Measurements from ENCODE around the gene MBLAC1.
A peak's percentile ranks its signal among the peaks of the same experiment; 100 is the strongest.

Gene MBLAC1

GRCh38 chr7:100095704-100096103, 31.1 kb upstream of the MBLAC1 start:
- no peak for DNase-seq (ENCODE audit: low read depth in 3 of 3)

GRCh38 chr7:100098913-100099312, 27.9 kb upstream of the MBLAC1 start:
- no peak for DNase-seq (ENCODE audit: low read depth in 3 of 3)

- no peak for DNase-seq (ENCODE audit: low read depth in 3 of 3)
Observed at GRCh38 chr7:100099452-100099851, 27.3 kb upstream of the MBLAC1 start.

GRCh38 chr7:100100420-100101015, 26.2 kb upstream of the MBLAC1 start:
- peak; percentile 68 to 79 (median 75) for DNase-seq (ENCODE audit: low read depth in 3 of 3)

GRCh38 chr7:100101016-100101862, 25.5 kb upstream of the MBLAC1 start, which contains the start of the genes AP4M1 and MCM7:
TSS of gene AP4M1 (plus strand) at chr7:100101643. CDS start at chr7:100101715, 72 bp downstream.
TSS of gene MCM7 (minus strand) at chr7:100101397. CDS start at chr7:100101294, 103 bp downstream.
- DNase-seq (ENCODE audit: low read depth in 3 of 3), result peak; percentile 90 to 92 (median 90)

DNA sequence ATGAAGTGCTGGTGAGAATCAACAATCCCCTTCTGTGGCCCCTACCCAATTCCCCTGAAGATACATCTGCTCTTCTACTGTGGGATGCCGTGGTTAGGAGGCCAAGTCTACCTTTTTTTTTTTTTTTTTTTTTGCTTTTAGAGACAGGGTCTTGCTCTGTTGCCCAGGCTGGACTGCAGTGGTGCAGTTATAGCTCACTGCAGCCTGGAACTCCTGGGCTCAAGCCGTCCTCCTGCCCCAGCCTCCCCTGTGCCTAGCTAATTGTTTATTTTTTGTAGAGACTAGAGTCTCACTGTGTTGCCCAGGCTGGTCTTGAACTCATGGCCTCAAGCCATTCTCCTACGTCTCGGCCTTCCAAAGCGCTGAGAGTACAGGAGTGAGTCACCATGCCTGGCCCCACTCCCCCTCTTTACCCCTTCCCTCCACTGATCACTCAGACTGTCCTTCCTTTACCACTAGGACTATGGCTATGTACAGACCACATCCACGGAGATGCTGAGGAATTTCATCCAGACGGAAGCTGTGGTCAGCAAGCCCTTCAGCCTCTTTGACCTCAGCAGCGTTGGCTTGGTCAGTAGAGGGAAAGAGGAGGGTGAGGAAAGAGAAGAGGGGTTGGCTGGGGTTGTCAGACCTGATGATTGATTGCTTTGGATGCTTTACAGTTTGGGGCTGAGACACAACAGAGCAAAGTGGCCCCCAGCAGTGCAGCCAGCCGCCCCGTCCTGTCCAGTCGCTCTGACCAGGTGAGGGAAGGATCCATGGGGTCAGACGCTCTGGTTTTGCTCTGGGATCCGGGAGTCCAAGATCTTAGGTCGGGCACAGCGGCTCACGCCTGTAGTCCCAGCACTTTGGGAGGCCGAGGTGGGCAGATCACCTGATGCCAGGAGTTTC, 23.6 kb upstream of the MBLAC1 start:
- DNase-seq (ENCODE audit: low read depth in 3 of 3), result no peak

DNA sequence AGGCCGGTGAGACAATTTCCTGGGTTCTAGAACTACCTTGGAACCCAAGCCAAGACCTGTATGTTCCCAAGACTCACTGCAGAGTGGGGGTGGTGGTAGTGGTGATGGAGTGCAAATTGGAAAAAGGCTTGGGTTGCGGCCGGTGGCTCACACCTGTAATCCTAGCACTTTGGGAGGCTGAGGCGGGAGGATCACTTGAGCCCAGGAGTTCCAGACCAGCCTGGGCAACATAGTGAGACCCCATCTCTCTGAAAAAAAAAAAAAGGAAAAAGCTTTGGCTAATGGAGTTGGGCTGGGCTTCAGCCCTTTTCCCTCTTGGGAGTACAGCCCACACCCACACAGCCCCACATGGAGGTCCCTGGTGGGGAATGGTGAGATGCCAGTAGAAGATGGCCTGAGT, 21.2 kb upstream of the MBLAC1 start:
- no peak for DNase-seq (ENCODE audit: low read depth in 3 of 3)

- no peak for DNase-seq (ENCODE audit: low read depth in 3 of 3)
Observed at GRCh38 chr7:100106633-100107032, 20.1 kb upstream of the MBLAC1 start.

DNA sequence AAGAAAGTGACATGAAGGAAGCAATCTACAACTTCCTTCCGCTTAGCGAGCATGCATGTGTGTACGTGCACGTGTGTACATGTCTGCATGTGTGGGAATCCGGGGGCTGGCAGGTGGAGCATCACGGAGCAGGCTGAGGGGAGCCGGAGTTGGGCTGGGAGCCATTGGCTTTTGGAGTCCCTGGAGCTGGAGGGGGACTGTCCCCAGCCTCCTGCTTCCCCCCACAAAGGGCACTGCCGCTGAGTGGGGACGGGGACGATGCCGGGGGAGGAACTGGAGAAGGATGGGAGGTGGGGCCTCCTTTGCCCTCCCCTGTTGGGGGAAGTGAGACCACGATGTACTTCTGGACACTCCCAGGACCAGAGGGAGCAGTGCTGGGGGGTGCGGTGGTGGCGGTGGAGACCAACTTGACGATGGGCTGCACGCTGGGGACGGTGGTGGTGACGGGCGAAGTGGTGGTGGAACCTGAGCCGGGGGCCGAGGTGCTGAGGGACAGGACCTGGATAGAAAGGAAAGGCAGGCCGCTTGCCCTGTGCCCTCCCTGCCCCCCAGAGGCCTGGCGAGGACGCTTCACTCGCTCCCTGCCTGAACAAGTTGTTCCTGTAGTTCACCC, 19.5 kb upstream of the MBLAC1 start:
- no peak for DNase-seq (ENCODE audit: low read depth in 3 of 3)

DNA sequence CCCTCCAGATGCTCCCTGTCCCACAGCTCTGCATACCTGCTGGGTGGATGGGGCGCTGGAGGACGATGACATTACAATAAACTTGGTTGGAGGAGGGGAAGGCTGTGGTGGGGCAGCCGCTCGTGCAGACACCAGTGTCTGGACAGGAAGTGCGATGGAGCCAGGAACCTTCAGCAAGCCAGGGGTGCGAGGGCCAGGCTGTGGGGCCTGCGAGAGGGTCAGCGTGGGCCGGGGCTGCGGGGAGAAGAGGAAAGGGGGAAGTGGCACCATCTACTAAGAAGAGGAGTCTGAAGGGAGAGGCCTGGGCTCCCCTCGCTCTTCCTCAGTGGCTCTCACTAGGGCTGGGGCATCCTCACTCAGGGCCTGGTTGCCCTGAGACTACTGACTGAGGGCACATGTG, 18.9 kb upstream of the MBLAC1 start:
- DNase-seq (ENCODE audit: low read depth in 3 of 3), result no peak

GRCh38 chr7:100109521-100110163, 17.1 kb upstream of the MBLAC1 start:
- DNase-seq (ENCODE audit: low read depth in 3 of 3), result no peak

GRCh38 chr7:100111156-100111555, 15.6 kb upstream of the MBLAC1 start:
- DNase-seq (ENCODE audit: low read depth in 3 of 3), result no peak

- DNase-seq (ENCODE audit: low read depth in 3 of 3), result no peak
Observed at GRCh38 chr7:100111914-100112313, 14.9 kb upstream of the MBLAC1 start.

GRCh38 chr7:100115026-100115425, 11.7 kb upstream of the MBLAC1 start:
- no peak for DNase-seq (ENCODE audit: low read depth in 3 of 3)

DNA sequence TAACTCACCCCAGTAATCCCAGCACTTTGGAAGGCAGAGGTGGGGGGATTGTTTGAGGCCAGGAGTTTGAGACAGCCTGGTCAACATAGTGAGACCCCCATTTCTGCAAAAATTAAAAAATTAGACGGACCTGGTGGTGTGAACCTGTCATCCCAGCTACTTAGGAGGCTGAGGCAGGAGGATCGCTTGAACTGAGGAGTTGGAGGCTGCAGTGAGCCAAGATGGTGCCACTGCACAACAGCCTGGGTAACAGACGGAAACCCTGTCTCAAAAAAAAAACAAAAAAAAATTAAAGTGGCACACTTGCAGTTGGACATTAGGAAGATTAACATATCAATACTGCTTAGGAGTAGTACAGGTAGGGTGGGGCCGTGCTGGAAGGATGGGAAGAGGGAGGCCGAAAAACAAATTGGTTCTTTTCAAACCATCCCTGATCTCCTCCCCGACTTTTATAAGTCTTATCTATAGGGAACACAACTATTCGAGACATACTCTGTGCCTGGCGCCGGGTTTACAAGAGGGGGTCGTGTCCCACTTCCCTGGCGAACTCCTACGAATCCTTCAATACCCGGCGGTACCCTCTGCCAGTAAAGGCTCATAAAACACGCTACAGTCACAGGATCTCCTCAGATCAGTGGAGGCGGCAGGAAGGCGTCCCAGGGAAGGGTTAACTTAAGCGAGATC, 8.2 kb upstream of the MBLAC1 start:
- DNase-seq (ENCODE audit: low read depth in 3 of 3), result no peak

DNA sequence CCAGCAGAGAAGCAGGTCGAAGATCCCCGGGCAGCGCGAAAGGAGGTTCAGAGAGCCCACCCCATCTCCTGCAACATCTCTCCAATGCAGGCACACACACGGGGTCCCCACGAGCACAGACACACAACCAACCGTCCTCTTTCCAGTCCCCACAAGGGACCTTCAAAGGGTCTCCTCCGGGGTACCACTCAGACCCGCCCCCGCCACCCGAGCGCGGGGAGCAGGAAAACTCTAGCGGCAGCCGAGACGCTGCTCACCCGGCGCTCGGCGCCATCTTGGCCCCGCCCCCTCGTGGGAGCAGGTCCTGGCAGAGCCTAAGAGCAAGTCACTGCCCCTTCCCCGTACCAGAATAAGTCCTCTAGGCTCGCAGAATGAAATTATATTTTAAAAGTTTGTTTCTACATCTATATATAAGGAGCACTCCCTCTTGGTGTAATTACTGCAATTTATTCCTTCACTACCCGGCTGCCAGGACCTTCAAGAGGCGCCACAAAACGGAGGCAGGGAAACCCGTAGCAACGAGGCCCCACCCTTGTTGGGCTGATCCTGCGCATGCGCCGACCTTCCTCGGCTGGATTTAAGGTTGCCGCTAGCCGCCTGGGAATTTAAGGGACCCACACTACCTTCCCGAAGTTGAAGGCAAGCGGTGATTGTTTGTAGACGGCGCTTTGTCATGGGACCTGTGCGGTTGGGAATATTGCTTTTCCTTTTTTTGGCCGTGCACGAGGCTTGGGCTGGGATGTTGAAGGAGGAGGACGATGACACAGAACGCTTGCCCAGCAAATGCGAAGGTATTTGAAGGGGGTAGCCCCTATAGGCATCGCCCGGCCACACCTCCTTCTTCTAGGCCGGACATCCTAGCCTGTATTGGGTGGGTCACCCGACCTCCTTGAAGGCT, 7.4 kb upstream of the MBLAC1 start, which contains the start of the genes CNPY4 and TAF6:
CNPY4 (plus strand) TSS at position 563 of the 898 bp plus-strand sequence; CDS start at position 674, 111 bp downstream.
TAF6 (minus strand) TSS at position 287 of the 898 bp plus-strand sequence. CDS start 5,149 bp downstream, outside the sequence.
- peak; percentile 87 to 92 (median 90) for DNase-seq (ENCODE audit: low read depth in 3 of 3)

- peak; percentile 31 to 46 (median 41) for DNase-seq (ENCODE audit: low read depth in 3 of 3)
Observed at GRCh38 chr7:100119970-100120732, 6.6 kb upstream of the MBLAC1 start.

DNA sequence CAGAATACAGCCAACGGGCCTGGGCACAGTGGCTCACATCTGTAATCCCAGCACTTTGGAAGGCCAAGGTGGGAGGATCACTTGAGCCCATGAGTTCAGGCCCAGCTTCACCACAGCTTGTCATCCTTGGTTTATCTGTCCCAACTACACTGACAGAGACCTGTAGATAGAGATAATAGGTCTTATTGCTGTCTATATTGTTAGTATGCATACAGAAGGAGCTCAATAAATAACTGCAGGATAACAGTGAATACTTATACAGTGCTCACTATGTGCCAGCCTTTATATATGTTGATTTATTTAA, 6.1 kb upstream of the MBLAC1 start:
- no peak for DNase-seq (ENCODE audit: low read depth in 3 of 3)

DNA sequence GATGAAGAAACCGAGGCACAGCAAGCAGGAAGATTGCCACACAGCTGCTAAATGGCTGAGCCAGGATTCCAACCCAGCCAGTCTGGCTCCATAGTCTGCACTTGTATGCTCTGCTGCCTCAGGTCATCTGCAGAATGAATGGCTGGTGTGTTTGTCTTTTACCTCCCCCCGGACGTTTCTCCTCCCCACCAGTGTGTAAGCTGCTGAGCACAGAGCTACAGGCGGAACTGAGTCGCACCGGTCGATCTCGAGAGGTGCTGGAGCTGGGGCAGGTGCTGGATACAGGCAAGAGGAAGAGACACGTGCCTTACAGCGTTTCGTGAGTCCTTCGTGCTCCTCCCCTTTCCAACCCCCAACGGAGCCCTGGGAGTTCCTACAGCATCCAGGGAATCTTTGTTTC, 4.7 kb upstream of the MBLAC1 start:
- DNase-seq (ENCODE audit: low read depth in 3 of 3), result no peak

Data from stimulated activated CD4-positive, alpha-beta T cell treated with anti-CD3 and anti-CD28 coated beads, TNF-alpha, amount 100 ng/mL, for 4 hours (primary cell).